GM21515 (cell line): ENCODE results near the gene HOXB5.

ENCODE experiments used
- ATAC-seq: cut with Tn5 transposase; IDR thresholded peaks from one replicate; pipeline ENCODE4 v1.9.1; 2021; ENCODE audit not compliant: unreplicated experiment

Gene HOXB5

GRCh38 chr17:48605409-48605919, 11.9 kb upstream of the HOXB5 start:
- no peak for ATAC-seq

- no peak for ATAC-seq
These were observed 11.3 kb upstream of the HOXB5 start, which contains the start of gene HOXB6 for GRCh38 chr17:48604770-48605329. HOXB6 (minus strand) TSS chr17:48604986; CDS start chr17:48598150, 6,836 bp downstream.

- no peak for ATAC-seq
These were observed 10.6 kb upstream of the HOXB5 start for GRCh38 chr17:48603959-48604769.

- ATAC-seq: no peak
These were observed 8.2 kb upstream of the HOXB5 start for GRCh38 chr17:48601539-48602425.

GRCh38 chr17:48601207-48601538, 7.6 kb upstream of the HOXB5 start:
- ATAC-seq: no peak

GRCh38 chr17:48600244-48601098, 6.9 kb upstream of the HOXB5 start:
- no peak for ATAC-seq

GRCh38 chr17:48599354-48599753, 5.8 kb upstream of the HOXB5 start:
- ATAC-seq: no peak

- ATAC-seq: no peak
These were observed 5.2 kb upstream of the HOXB5 start for GRCh38 chr17:48598736-48599135.

GRCh38 chr17:48597778-48598631, 4.4 kb upstream of the HOXB5 start:
- no peak for ATAC-seq

- ATAC-seq: no peak
These were observed 3.9 kb upstream of the HOXB5 start for GRCh38 chr17:48597528-48597777.

GRCh38 chr17:48596735-48597527, 3.4 kb upstream of the HOXB5 start:
- no peak for ATAC-seq

GRCh38 chr17:48596000-48596734, 2.6 kb upstream of the HOXB5 start:
- no peak for ATAC-seq

- no peak for ATAC-seq
These were observed 1.9 kb upstream of the HOXB5 start for GRCh38 chr17:48595278-48595999.

- ATAC-seq: no peak
These were observed 1.1 kb upstream of the HOXB5 start for GRCh38 chr17:48594538-48595277.

GRCh38 chr17:48593840-48594537, 410 bp upstream of the HOXB5 start:
- no peak for ATAC-seq

- no peak for ATAC-seq
These were observed 1.0 kb downstream of the HOXB5 start for GRCh38 chr17:48592577-48592976.
